Transverse colon (tissue), 4 donors: ENCODE measurements around the gene TUB. TPM values are rescaled to one million over a fixed set of nuclear protein-coding genes. Genes with fewer than 3 reads are reported as not detected.

Source experiments
- DNase-seq: peaks from one replicate; pipeline ENCODE4 v3.0.0-alpha.2; 2019
- H3K27ac ChIP-seq, 4 donors: fragments of 200-600 bp; sonication (generic); 2 replicates each; pipeline ENCODE4 v1.5.1; 2016 to 2018; ENCODE audit warnings: inconsistent platforms in 4 of 4
- H3K27me3 ChIP-seq: fragments of 200-600 bp; sonication (generic); 2 replicates; pipeline ENCODE4 v1.5.1; 2017; ENCODE audit warnings: inconsistent platforms
- H3K36me3 ChIP-seq, 4 donors: fragments of 200-600 bp; sonication (generic); 2 replicates each; pipeline ENCODE4 v1.5.1; 2017 to 2019; ENCODE audit warnings: inconsistent platforms in 4 of 4
- H3K4me1 ChIP-seq, 4 donors: fragments of 200-600 bp; sonication (generic); 2 replicates each; pipeline ENCODE4 v1.5.1; 2017 to 2020; ENCODE audit warnings: inconsistent platforms in 4 of 4
- H3K4me3 ChIP-seq, 4 donors: fragments of 200-600 bp; sonication (generic); 1 replicate in 1 of 4; 2 replicates in 3 of 4; pipeline versions ENCODE4 v1.5.1 to v1.6.1; 2017 to 2019; ENCODE audit warnings: inconsistent platforms in 4 of 4
- H3K9me3 ChIP-seq, 2 donors: fragments of 200-600 bp; sonication (generic); 2 replicates each; pipeline ENCODE4 v1.5.1; 2017 to 2019; ENCODE audit warnings: inconsistent platforms in 2 of 2
- EP300 ChIP-seq: sonication (generic); formaldehyde crosslinking; IDR thresholded peaks from one replicate; pipeline ENCODE4 v1.6.1; 2017; ENCODE audit warnings: antibody characterized with exemption, low read depth
- POLR2A ChIP-seq: fragments of 450-650 bp; IDR thresholded peaks from one replicate; pipeline ENCODE4 v1.6.1; 2016; ENCODE audit warnings: antibody characterized with exemption, mild to moderate bottlenecking, moderate library complexity
- POLR2AphosphoS5 ChIP-seq, 3 donors: sonication (generic); formaldehyde crosslinking; IDR thresholded peaks; one replicate each; pipeline ENCODE4 v1.6.1; 2016; ENCODE audit warnings: antibody characterized with exemption in 3 of 3
- WGBS, 2 donors: methylation state at CpG; one replicate each; pipeline ENCODE4 v1.1.5; 2018; ENCODE audit warnings: low coverage in 1 of 2; 5-methylcytosine and 5-hydroxymethylcytosine counted together
- in situ Hi-C, 4 donors: fragments of 200-750 bp; cut with MboI; loops; one replicate each; pipeline versions ENCODE4 v1.15.0 to v1.15.1; 2017; ENCODE audit warnings: low sequenced_read_pairs in 3 of 4, low pct_ligation_motif_present in 1 of 4, low pct_unique_long_range_greater_than_20kb in 1 of 4
- intact Hi-C: fragments of 100-400 bp; cut with DNase I; formaldehyde crosslinking; loops from one replicate; pipeline ENCODE4 v1.15.1; 2023; ENCODE audit warnings: low total_unique reads
- total RNA-seq, 4 donors: library from RNA; depleted of rRNA; stranded (reverse); fragments of >200 nt; gene quantifications; one replicate each; pipeline ENCODE4 v1.1.0, GENCODE V29; 2016
- TF ChIP-seq, protein P1 (sequence below), 5 experiments: fragments of 200-600 bp in 3 of 5; fragments of 450-650 bp in 2 of 5; sonication (generic) in 3 of 5; IDR thresholded peaks; 1 replicate in 2 of 5; 2 replicates in 3 of 5; pipeline ENCODE4 v1.5.1; 2016 to 2017; ENCODE audit warnings: antibody characterized with exemption in 5 of 5, inconsistent platforms in 3 of 5, mild to moderate bottlenecking in 2 of 5, moderate library complexity in 1 of 5

Gene TUB
- total RNA-seq, 4 donors from 2014 or later: 1.00 to 7.1 (median 2.6) TPM

GRCh38 chr11:8056810-8057463 lies 24.1 kb upstream of the TUB start:
- no peaks in the 10 kb centered on the region for H3K9me3 ChIP-seq
- no peaks in the 10 kb centered on the region for H3K27me3 ChIP-seq
- no peak overlapping the region for H3K4me3 ChIP-seq
- H3K4me1 ChIP-seq: peaks cover 0 to 6% (median 2%) of the 10 kb centered on the region in 4 donors
- intact Hi-C loops: no loop called here
- DNase-seq: peak; percentile 39
- TF ChIP-seq EP300 (no peak), POLR2AphosphoS5 (IDR thresholded peaks at IDR 0.05) (peak; percentile 46 to 67 (median 50))
- TF ChIP-seq, protein P1, sequence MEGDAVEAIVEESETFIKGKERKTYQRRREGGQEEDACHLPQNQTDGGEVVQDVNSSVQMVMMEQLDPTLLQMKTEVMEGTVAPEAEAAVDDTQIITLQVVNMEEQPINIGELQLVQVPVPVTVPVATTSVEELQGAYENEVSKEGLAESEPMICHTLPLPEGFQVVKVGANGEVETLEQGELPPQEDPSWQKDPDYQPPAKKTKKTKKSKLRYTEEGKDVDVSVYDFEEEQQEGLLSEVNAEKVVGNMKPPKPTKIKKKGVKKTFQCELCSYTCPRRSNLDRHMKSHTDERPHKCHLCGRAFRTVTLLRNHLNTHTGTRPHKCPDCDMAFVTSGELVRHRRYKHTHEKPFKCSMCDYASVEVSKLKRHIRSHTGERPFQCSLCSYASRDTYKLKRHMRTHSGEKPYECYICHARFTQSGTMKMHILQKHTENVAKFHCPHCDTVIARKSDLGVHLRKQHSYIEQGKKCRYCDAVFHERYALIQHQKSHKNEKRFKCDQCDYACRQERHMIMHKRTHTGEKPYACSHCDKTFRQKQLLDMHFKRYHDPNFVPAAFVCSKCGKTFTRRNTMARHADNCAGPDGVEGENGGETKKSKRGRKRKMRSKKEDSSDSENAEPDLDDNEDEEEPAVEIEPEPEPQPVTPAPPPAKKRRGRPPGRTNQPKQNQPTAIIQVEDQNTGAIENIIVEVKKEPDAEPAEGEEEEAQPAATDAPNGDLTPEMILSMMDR (IDR thresholded peaks at IDR 0.05): no peak
- H3K27ac ChIP-seq: peak overlapping the region; percentile 22 to 60 (median 34)
- no peaks in the 10 kb centered on the region for H3K36me3 ChIP-seq
- in situ Hi-C loops: no loop called here
- WGBS, 2 donors: 48 to 70% methylated on average over 2 to 12 of the region's 12 CpGs

DNA sequence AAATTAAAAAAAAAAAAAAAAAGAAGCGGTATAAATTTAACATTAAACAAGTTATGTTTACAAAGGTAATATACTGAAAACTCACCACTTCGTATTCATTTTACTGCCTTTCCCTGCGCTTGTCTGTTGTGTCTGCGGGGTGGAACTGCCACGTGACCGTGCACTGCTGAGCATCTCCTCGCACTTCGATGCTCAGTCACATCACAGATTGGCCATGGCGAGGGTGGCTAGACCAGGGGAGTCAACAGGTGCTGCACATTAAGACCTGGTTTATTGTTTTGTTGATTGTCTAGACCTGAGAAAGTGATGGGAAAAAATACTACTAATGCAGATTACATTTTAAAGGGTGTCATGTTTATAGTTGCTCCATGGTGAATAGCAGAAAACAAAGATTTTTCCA lies 22.8 kb upstream of the TUB start:
- WGBS, 2 donors: 91% methylated on average over 8 to 9 of the region's 9 CpGs
- in situ Hi-C loops: no loop called here
- Histone ChIP-seq H3K27ac (no peak overlapping the region), H3K27me3 (no peaks in the 10 kb centered on the region), H3K36me3 (no peaks in the 10 kb centered on the region), H3K9me3 (no peaks in the 10 kb centered on the region), H3K4me1 (peaks cover 0 to 15% (median 6%) of the 10 kb centered on the region in 4 donors), H3K4me3 (no peak overlapping the region)
- TF ChIP-seq EP300: no peak
- no peak for TF ChIP-seq POLR2AphosphoS5 (IDR thresholded peaks at IDR 0.05)
- TF ChIP-seq, protein P1 (IDR thresholded peaks at IDR 0.05): no peak
- TF ChIP-seq POLR2A: no peak
- no peak for DNase-seq
- intact Hi-C loops: no loop called here

GRCh38 chr11:8059030-8059429 lies 22.0 kb upstream of the TUB start:
- H3K4me1 ChIP-seq: peaks cover 0 to 21% (median 6%) of the 10 kb centered on the region in 4 donors
- TF ChIP-seq EP300: no peak
- no peak for TF ChIP-seq POLR2AphosphoS5 (IDR thresholded peaks at IDR 0.05)
- TF ChIP-seq, protein P1 (IDR thresholded peaks at IDR 0.05): no peak
- no peaks in the 10 kb centered on the region for H3K36me3 ChIP-seq
- H3K27me3 ChIP-seq: no peaks in the 10 kb centered on the region
- no peak for DNase-seq
- H3K4me3 ChIP-seq: no peak overlapping the region
- no peak overlapping the region for H3K27ac ChIP-seq
- H3K9me3 ChIP-seq: no peaks in the 10 kb centered on the region
- in situ Hi-C loops: no loop called here
- WGBS, 2 donors: 70 to 86% methylated on average over 4 to 8 of the region's 8 CpGs
- intact Hi-C loops: no loop called here

- DNase-seq: no peak
- Histone ChIP-seq H3K9me3 (no peaks in the 10 kb centered on the region), H3K4me3 (no peak overlapping the region), H3K27ac (no peak overlapping the region), H3K36me3 (no peaks in the 10 kb centered on the region), H3K27me3 (no peaks in the 10 kb centered on the region), H3K4me1 (peaks cover 0 to 21% (median 6%) of the 10 kb centered on the region in 4 donors)
- intact Hi-C loops (no loop called here), in situ Hi-C loops (no loop called here)
- TF ChIP-seq POLR2A (no peak), POLR2AphosphoS5 (IDR thresholded peaks at IDR 0.05) (no peak), EP300 (no peak)
- TF ChIP-seq, protein P1 (IDR thresholded peaks at IDR 0.05): no peak
- WGBS, 2 donors: 50 to 54% methylated on average over 2 to 10 of the region's 10 CpGs
Measured at GRCh38 chr11:8059571-8060011, 21.4 kb upstream of the TUB start.
